ENCODE results near the gene NYAP2.

NYAP2 gene

DNA sequence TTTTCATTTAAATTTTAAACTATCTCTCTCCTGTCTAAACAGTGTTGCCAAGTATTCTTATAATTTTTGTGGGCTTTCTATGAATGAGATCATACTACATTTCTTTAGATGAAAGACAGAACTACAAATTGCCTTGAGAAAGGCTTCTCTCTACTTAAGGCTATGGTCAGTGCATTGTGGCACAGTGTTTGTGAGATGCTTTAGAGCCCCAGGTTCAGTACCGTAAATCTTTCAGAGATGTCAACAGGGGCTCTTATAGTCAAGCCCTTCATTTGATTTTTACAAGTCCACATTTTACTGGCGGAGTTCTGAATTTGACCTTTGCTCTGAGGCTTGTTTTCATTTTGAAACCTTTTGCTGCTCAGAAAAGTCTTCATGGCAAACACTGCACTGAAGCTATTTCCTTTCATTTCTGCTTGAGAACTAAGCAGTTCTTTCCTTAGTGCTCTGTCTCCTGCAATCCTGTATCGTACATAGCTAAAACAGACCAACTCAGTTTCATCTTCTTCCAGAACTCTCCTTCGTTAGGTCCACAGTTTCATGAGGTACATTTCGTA lies 175.2 kb downstream of the NYAP2 start:
- H3K9me3 ChIP-seq (ENCODE audit: control insufficient read depth in 5 of 5, low read length in 5 of 5), result peaks cover 0 to 4% (median 0%) of the 10 kb centered on the region in 5 donors
- no peak overlapping the region for H3K4me3 ChIP-seq (ENCODE audit: low read depth in 1 of 5, low read length in 5 of 5)
- H3K27me3 ChIP-seq (ENCODE audit: control insufficient read depth in 5 of 5, insufficient read depth in 4 of 5, low read length in 5 of 5), result no peaks in the 10 kb centered on the region
- no peaks in the 10 kb centered on the region for H3K4me1 ChIP-seq (ENCODE audit: control insufficient read depth in 5 of 5, insufficient read depth in 5 of 5, low read length in 5 of 5)
- no peaks in the 10 kb centered on the region for H3K36me3 ChIP-seq (ENCODE audit: control insufficient read depth in 5 of 5, insufficient read depth in 5 of 5, low read length in 5 of 5)
- no peak overlapping the region for H3K9ac ChIP-seq (ENCODE audit: low read length in 5 of 5)
- H3K27ac ChIP-seq (ENCODE audit: low read depth, low read length), result no peak overlapping the region

DNA sequence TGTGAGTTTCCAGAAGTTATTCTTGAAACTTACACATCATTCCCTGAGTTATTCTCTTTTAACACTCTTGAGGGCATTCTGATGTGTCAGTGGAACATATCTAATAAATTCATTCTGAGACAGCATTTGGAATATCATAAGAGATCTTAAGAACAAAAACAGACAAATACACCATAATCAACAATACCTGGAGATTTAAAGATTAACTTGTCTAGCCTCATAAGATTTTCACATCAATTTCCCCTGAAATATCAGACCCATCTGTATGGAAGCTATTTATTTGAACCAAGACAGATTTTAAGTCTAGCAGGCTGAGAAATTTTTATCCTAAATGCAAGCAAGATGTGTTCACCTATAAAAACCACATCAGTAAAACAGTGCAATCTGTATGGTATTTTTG lies 181.6 kb downstream of the NYAP2 start:
- H3K27me3 ChIP-seq (ENCODE audit: control insufficient read depth in 5 of 5, insufficient read depth in 4 of 5, low read length in 5 of 5), result no peaks in the 10 kb centered on the region
- no peak overlapping the region for H3K27ac ChIP-seq (ENCODE audit: low read depth, low read length)
- no peak overlapping the region for H3K4me3 ChIP-seq (ENCODE audit: low read depth in 1 of 5, low read length in 5 of 5)
- H3K4me1 ChIP-seq (ENCODE audit: control insufficient read depth in 5 of 5, insufficient read depth in 5 of 5, low read length in 5 of 5), result no peaks in the 10 kb centered on the region
- no peak overlapping the region for H3K9ac ChIP-seq (ENCODE audit: low read length in 5 of 5)
- no peaks in the 10 kb centered on the region for H3K36me3 ChIP-seq (ENCODE audit: control insufficient read depth in 5 of 5, insufficient read depth in 5 of 5, low read length in 5 of 5)
- H3K9me3 ChIP-seq (ENCODE audit: control insufficient read depth in 5 of 5, low read length in 5 of 5), result no peaks in the 10 kb centered on the region

DNA sequence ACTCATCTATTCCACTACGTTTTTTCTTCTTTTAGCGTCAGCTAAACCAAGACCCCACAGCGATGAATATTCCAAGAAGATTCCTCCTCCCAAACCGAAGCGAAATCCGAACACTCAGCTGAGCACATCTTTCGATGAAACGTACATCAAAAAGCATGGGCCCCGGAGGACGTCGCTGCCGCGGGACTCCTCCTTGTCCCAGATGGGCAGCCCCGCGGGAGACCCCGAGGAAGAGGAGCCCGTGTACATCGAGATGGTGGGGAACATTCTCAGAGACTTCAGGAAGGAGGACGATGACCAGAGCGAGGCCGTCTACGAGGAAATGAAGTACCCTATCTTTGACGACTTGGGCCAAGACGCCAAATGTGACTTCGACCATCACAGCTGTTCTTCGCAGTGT lies 182.4 kb downstream of the NYAP2 start:
- Histone ChIP-seq H3K27me3 (ENCODE audit: control insufficient read depth in 5 of 5, insufficient read depth in 4 of 5, low read length in 5 of 5) (no peaks in the 10 kb centered on the region), H3K9me3 (ENCODE audit: control insufficient read depth in 5 of 5, low read length in 5 of 5) (no peaks in the 10 kb centered on the region), H3K27ac (ENCODE audit: low read depth, low read length) (no peak overlapping the region), H3K4me1 (ENCODE audit: control insufficient read depth in 5 of 5, insufficient read depth in 5 of 5, low read length in 5 of 5) (no peaks in the 10 kb centered on the region), H3K4me3 (ENCODE audit: low read depth in 1 of 5, low read length in 5 of 5) (no peak overlapping the region), H3K36me3 (ENCODE audit: control insufficient read depth in 5 of 5, insufficient read depth in 5 of 5, low read length in 5 of 5) (no peaks in the 10 kb centered on the region), H3K9ac (ENCODE audit: low read length in 5 of 5) (no peak overlapping the region)

DNA sequence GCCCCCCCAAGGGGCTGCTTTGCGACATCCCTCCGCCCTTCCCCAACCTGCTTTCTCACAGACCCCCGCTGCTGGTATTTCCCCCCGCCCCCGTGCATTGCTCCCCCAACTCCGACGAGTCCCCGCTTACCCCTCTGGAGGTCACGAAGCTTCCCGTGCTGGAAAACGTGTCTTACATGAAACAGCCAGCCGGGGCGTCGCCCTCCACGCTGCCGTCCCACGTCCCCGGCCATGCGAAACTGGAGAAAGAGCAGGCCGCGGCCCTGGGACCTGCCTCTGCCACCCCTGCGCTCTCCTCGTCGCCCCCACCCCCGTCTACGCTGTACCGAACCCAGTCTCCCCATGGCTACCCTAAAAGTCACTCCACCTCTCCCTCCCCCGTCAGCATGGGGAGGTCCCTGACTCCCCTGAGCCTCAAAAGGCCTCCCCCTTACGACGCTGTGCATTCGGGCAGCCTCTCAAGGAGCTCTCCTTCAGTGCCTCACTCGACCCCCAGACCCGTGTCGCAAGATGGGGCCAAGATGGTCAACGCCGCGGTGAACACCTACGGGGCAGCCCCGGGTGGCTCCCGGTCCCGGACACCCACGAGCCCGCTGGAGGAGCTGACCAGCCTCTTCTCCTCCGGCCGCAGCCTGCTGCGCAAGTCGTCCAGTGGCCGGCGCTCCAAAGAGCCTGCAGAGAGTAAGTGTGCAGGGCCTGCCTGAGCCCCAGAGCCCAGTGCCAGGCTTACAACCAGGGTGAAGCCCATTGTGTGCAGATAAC lies 183.0 kb downstream of the NYAP2 start:
- H3K27me3 ChIP-seq (ENCODE audit: control insufficient read depth in 5 of 5, insufficient read depth in 4 of 5, low read length in 5 of 5), result no peaks in the 10 kb centered on the region
- H3K4me3 ChIP-seq (ENCODE audit: low read depth in 1 of 5, low read length in 5 of 5), result no peak overlapping the region
- H3K4me1 ChIP-seq (ENCODE audit: control insufficient read depth in 5 of 5, insufficient read depth in 5 of 5, low read length in 5 of 5), result no peaks in the 10 kb centered on the region
- H3K9me3 ChIP-seq (ENCODE audit: control insufficient read depth in 5 of 5, low read length in 5 of 5), result no peaks in the 10 kb centered on the region
- no peaks in the 10 kb centered on the region for H3K36me3 ChIP-seq (ENCODE audit: control insufficient read depth in 5 of 5, insufficient read depth in 5 of 5, low read length in 5 of 5)
- H3K9ac ChIP-seq (ENCODE audit: low read length in 5 of 5), result no peak overlapping the region
- H3K27ac ChIP-seq (ENCODE audit: low read depth, low read length), result no peak overlapping the region

DNA sequence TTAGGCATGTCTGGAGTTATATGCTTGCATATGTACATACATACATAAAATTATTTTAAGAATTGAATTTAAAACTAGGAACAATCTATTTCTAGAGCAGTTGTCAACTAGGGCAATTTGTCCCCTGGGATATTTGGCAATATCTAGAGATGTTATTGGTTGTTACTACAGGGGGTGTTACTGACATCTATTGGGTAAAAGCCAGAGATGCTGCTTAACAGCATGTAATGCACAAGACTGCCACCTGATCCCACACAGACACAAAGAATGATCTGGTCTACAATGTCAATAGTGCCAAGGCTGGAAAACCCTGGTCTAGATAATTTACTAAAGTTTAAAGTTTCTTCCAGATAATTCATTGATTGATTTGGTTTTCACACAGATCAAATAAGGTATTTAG lies 185.3 kb downstream of the NYAP2 start:
- Histone ChIP-seq H3K27me3 (ENCODE audit: control insufficient read depth in 5 of 5, insufficient read depth in 4 of 5, low read length in 5 of 5) (no peaks in the 10 kb centered on the region), H3K4me1 (ENCODE audit: control insufficient read depth in 5 of 5, insufficient read depth in 5 of 5, low read length in 5 of 5) (no peaks in the 10 kb centered on the region), H3K36me3 (ENCODE audit: control insufficient read depth in 5 of 5, insufficient read depth in 5 of 5, low read length in 5 of 5) (no peaks in the 10 kb centered on the region), H3K4me3 (ENCODE audit: low read depth in 1 of 5, low read length in 5 of 5) (no peak overlapping the region), H3K9me3 (ENCODE audit: control insufficient read depth in 5 of 5, low read length in 5 of 5) (no peaks in the 10 kb centered on the region), H3K27ac (ENCODE audit: low read depth, low read length) (no peak overlapping the region), H3K9ac (ENCODE audit: low read length in 5 of 5) (no peak overlapping the region)

DNA sequence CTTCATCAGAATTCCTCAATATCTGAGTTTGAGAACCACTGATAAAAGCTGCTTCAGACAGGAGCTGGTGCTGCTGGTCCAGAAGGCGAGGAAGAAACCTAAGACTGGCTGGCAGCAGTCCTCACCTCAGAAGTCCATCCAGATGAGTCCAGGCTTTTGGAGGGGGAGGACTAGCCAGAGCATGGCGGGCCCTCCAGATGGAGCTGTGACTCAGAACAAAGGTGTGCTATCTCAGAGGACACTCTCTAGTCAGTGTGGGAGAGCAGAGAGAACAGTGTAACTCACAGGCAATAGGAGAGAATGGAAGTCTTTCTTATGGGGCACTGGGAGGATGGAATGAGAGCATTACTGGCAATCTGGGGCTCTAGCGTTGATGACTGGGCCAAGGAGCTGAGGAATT lies 191.4 kb downstream of the NYAP2 start:
- H3K27ac ChIP-seq (ENCODE audit: low read depth, low read length), result no peak overlapping the region
- H3K4me3 ChIP-seq (ENCODE audit: low read depth in 1 of 5, low read length in 5 of 5), result no peak overlapping the region
- no peaks in the 10 kb centered on the region for H3K36me3 ChIP-seq (ENCODE audit: control insufficient read depth in 5 of 5, insufficient read depth in 5 of 5, low read length in 5 of 5)

DNA sequence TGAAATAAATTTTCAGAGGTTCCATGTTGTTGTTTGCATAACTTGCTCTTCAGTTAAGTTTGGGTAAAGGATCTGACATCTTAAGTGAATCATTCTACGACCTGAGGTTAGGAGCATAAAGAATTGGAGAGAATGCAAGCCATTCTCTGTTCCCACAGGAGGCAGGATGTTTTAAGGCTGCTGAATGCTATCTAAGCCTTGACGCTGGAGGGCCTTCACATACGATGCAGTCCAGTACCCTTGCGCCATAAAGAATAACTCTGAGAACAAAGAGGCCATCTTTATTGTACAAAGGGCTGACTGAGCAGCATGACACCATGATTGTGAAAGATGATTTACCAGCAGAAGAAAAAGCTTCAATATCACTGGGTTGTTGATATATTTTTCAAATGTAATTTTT lies 198.4 kb downstream of the NYAP2 start:
- Histone ChIP-seq H3K9me3 (ENCODE audit: control insufficient read depth in 5 of 5, low read length in 5 of 5) (peaks cover 0 to 7% (median 0%) of the 10 kb centered on the region in 5 donors), H3K27ac (ENCODE audit: low read depth, low read length) (no peak overlapping the region), H3K4me1 (ENCODE audit: control insufficient read depth in 5 of 5, insufficient read depth in 5 of 5, low read length in 5 of 5) (peaks cover 0 to 3% (median 0%) of the 10 kb centered on the region in 5 donors), H3K9ac (ENCODE audit: low read length in 5 of 5) (no peak overlapping the region), H3K36me3 (ENCODE audit: control insufficient read depth in 5 of 5, insufficient read depth in 5 of 5, low read length in 5 of 5) (no peaks in the 10 kb centered on the region), H3K4me3 (ENCODE audit: low read depth in 1 of 5, low read length in 5 of 5) (no peak overlapping the region), H3K27me3 (ENCODE audit: control insufficient read depth in 5 of 5, insufficient read depth in 4 of 5, low read length in 5 of 5) (no peaks in the 10 kb centered on the region)

More for the DNA sequence above, 191.4 kb downstream of the NYAP2 start:
- no peaks in the 10 kb centered on the region for H3K27me3 ChIP-seq (ENCODE audit: control insufficient read depth in 5 of 5, insufficient read depth in 4 of 5, low read length in 5 of 5)
- no peak overlapping the region for H3K9ac ChIP-seq (ENCODE audit: low read length in 5 of 5)
- no peaks in the 10 kb centered on the region for H3K4me1 ChIP-seq (ENCODE audit: control insufficient read depth in 5 of 5, insufficient read depth in 5 of 5, low read length in 5 of 5)
- H3K9me3 ChIP-seq (ENCODE audit: control insufficient read depth in 5 of 5, low read length in 5 of 5), result no peaks in the 10 kb centered on the region

DNA sequence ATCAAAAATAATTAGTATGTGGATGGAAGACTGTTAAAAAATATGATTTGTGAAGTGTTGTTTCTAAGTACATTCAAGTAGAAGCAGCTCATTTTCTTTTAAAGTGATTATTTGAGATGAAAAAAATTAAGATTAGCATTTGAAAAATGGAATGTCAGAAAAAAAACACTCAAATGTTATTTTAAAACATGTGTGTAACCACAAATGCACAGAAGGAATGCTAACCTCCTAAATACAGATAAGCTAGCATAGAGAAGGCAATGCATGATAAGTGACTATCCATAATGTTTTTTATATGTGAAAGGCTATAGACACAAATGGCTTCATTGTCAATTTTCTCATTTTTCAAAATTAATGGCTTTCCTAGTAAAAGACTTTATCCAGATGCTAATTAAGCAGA lies 198.9 kb downstream of the NYAP2 start:
- peaks cover 0 to 7% (median 0%) of the 10 kb centered on the region in 5 donors for H3K9me3 ChIP-seq (ENCODE audit: control insufficient read depth in 5 of 5, low read length in 5 of 5)
- no peaks in the 10 kb centered on the region for H3K36me3 ChIP-seq (ENCODE audit: control insufficient read depth in 5 of 5, insufficient read depth in 5 of 5, low read length in 5 of 5)
- H3K4me3 ChIP-seq (ENCODE audit: low read depth in 1 of 5, low read length in 5 of 5), result no peak overlapping the region
- peaks cover 0 to 3% (median 0%) of the 10 kb centered on the region in 5 donors for H3K4me1 ChIP-seq (ENCODE audit: control insufficient read depth in 5 of 5, insufficient read depth in 5 of 5, low read length in 5 of 5)
- H3K27me3 ChIP-seq (ENCODE audit: control insufficient read depth in 5 of 5, insufficient read depth in 4 of 5, low read length in 5 of 5), result no peaks in the 10 kb centered on the region
- no peak overlapping the region for H3K9ac ChIP-seq (ENCODE audit: low read length in 5 of 5)
- H3K27ac ChIP-seq (ENCODE audit: low read depth, low read length), result no peak overlapping the region

DNA sequence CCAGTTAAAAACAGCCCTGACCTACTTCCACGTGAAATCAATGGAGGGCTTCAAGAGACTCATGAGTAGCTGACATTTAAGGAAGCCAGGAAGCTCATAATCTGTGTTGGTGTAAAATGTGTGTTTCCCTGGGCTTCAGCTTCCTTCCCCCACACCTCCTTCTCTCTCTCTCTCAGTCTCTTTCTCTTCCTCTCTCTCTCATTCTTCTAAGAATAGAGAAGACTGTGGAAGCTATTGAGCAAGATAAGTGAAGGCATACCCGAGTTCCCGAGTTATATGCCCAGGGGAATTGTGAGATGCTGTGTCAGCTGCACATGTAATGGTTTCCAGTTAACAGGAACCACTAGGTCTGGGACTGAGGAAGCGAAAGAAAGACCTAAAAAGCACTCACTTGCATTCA lies 199.4 kb downstream of the NYAP2 start:
- H3K9me3 ChIP-seq (ENCODE audit: control insufficient read depth in 5 of 5, low read length in 5 of 5), result peaks cover 0 to 7% (median 0%) of the 10 kb centered on the region in 5 donors

DNA sequence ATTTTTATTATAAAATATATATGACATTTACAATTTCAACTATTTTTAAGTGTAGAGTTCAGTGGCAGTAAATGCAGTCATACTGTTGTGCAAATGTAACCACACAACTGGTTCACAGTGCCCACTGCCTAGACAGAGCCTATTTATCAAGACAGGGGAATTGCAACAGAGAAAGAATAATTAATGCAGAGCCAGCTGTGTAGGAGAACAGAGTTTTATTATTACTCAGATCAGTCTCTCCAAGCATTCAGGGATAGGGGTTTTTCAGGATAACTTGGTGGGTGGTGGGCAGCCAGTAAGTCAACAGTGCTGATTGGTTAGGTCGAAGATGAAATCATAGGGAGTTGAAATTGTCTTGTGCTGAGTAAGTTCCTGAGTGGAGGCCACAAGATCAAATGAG lies 200.3 kb downstream of the NYAP2 start:
- no peak overlapping the region for H3K9ac ChIP-seq (ENCODE audit: low read length in 5 of 5)
- no peaks in the 10 kb centered on the region for H3K36me3 ChIP-seq (ENCODE audit: control insufficient read depth in 5 of 5, insufficient read depth in 5 of 5, low read length in 5 of 5)
- no peak overlapping the region for H3K4me3 ChIP-seq (ENCODE audit: low read depth in 1 of 5, low read length in 5 of 5)
- peaks cover 0 to 7% (median 0%) of the 10 kb centered on the region in 5 donors for H3K9me3 ChIP-seq (ENCODE audit: control insufficient read depth in 5 of 5, low read length in 5 of 5)
- no peaks in the 10 kb centered on the region for H3K27me3 ChIP-seq (ENCODE audit: control insufficient read depth in 5 of 5, insufficient read depth in 4 of 5, low read length in 5 of 5)
- H3K27ac ChIP-seq (ENCODE audit: low read depth, low read length), result no peak overlapping the region
- H3K4me1 ChIP-seq (ENCODE audit: control insufficient read depth in 5 of 5, insufficient read depth in 5 of 5, low read length in 5 of 5), result peaks cover 0 to 3% (median 0%) of the 10 kb centered on the region in 5 donors

More for the DNA sequence above, 199.4 kb downstream of the NYAP2 start:
- Histone ChIP-seq H3K4me1 (ENCODE audit: control insufficient read depth in 5 of 5, insufficient read depth in 5 of 5, low read length in 5 of 5) (peaks cover 0 to 3% (median 0%) of the 10 kb centered on the region in 5 donors), H3K4me3 (ENCODE audit: low read depth in 1 of 5, low read length in 5 of 5) (no peak overlapping the region), H3K36me3 (ENCODE audit: control insufficient read depth in 5 of 5, insufficient read depth in 5 of 5, low read length in 5 of 5) (no peaks in the 10 kb centered on the region), H3K27me3 (ENCODE audit: control insufficient read depth in 5 of 5, insufficient read depth in 4 of 5, low read length in 5 of 5) (no peaks in the 10 kb centered on the region), H3K9ac (ENCODE audit: low read length in 5 of 5) (no peak overlapping the region), H3K27ac (ENCODE audit: low read depth, low read length) (no peak overlapping the region)
